ENCODE results near the gene FOXP1. TPM values are rescaled to one million over a fixed set of nuclear protein-coding genes. Genes with fewer than 3 reads are reported as not detected.

Gene FOXP1
- total and polyA plus RNA-seq, 2 of the 8 experiments (the other 6 are each of a cell fraction or from before 2014, with no cell fraction given) = 13.9 to 25.4 TPM

DNA sequence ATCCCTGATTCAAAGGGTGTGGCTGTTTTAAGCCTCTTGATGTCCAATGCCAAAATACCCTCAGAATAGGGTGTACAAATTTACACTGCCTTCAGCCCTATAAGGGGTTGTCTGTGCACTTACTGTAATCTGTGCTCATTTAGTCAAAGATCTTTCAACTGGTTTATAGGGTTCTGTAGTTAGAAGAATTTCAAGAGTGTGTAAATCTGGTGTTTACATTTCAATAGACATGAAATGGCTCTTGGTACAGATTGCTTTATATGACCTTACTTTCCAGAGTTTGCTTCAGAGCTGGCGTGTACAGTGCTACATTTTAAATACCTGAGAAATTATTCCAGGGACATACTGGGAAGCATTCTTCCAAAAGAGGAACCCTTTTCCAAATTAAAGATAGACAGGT lies 399.3 kb downstream of the FOXP1 start (continued):
- TF ChIP-seq, protein P1, sequence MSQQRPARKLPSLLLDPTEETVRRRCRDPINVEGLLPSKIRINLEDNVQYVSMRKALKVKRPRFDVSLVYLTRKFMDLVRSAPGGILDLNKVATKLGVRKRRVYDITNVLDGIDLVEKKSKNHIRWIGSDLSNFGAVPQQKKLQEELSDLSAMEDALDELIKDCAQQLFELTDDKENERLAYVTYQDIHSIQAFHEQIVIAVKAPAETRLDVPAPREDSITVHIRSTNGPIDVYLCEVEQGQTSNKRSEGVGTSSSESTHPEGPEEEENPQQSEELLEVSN (IDR thresholded peaks at IDR 0.05) = no peak
- TF ChIP-seq GABPA (IDR thresholded peaks at IDR 0.05; ENCODE audit: borderline replicate concordance, insufficient read depth, low read length) (no peak), CEBPB (IDR thresholded peaks at IDR 0.05; ENCODE audit: low read depth, low read length) (no peak), BRCA1 (IDR thresholded peaks at IDR 0.05; ENCODE audit: low read depth, low read length) (no peak)

All from H1 (cell line).